GM12873 (cell line): ENCODE measurements around the gene PTPRG.

Source experiments
- CTCF ChIP-seq: IDR thresholded peaks from 2 replicates; pipeline ENCODE4 v1.5.1; 2012; ENCODE audit warnings: low read depth, mild to moderate bottlenecking, moderate library complexity, low read length, control low read depth; ENCODE audit not compliant: insufficient read depth; ENCODE audit errors: missing control alignments

The PTPRG gene

GRCh38 chr3:61561374-61562041, at the start of gene PTPRG:
Gene PTPRG, plus strand, starts transcription at chr3:61561571. Its CDS starts 717 bp downstream, at chr3:61562288.
- TF ChIP-seq CTCF: no peak

GRCh38 chr3:61518590-61518989, 42.8 kb upstream of the PTPRG start:
- TF ChIP-seq CTCF: no peak

- no peak for TF ChIP-seq CTCF
Measured at GRCh38 chr3:61520966-61521628, 40.3 kb upstream of the PTPRG start.

- TF ChIP-seq CTCF: no peak
Measured at GRCh38 chr3:61522060-61522459, 39.3 kb upstream of the PTPRG start.

GRCh38 chr3:61522626-61523025, 38.7 kb upstream of the PTPRG start:
- no peak for TF ChIP-seq CTCF

- no peak for TF ChIP-seq CTCF
Measured at GRCh38 chr3:61524933-61525332, 36.4 kb upstream of the PTPRG start.

- TF ChIP-seq CTCF: no peak
Measured at GRCh38 chr3:61526308-61526707, 35.1 kb upstream of the PTPRG start.
